SK-N-SH (cell line): ENCODE data around the gene MIOX. TPM values are rescaled to one million over a fixed set of nuclear protein-coding genes. Genes with fewer than 3 reads are reported as not detected.

Source experiments
- CTCF ChIA-PET: fragments of 300-600, 350-600 bp; formaldehyde crosslinking; extraction: SDS; loops from one replicate; lab custom pipeline; 2021; lab: Yijun Ruan, JAX
- POLR2A ChIA-PET: fragments of 350-600 bp; sonication (Branson Sonifier 250); formaldehyde crosslinking; extraction: SDS; loops from one replicate; lab custom pipeline; 2020; ENCODE audit warnings: antibody characterized with exemption, inconsistent platforms; lab: Yijun Ruan, JAX
- DNase-seq: peaks from one replicate; pipeline ENCODE4 v3.0.0; 2012
- H2AFZ ChIP-seq: fragments of 200-600 bp; sonication (generic); 2 replicates; pipeline ENCODE4 v1.8.1; 2016; ENCODE audit warnings: antibody characterized with exemption, mild to moderate bottlenecking, low read depth
- H3F3A ChIP-seq: fragments of 200-600 bp; sonication (generic); replicated peaks from 2 replicates; pipeline ENCODE3; 2016; ENCODE audit warnings: antibody characterized with exemption, mild to moderate bottlenecking; ENCODE audit not compliant: insufficient read depth
- H3K27ac ChIP-seq, 2 experiments: fragments of 200-500 bp in 1 of 2; fragments of 200-600 bp in 1 of 2; sonication (Bioruptor generic) in 1 of 2; sonication (generic), shearing (Covaris generic) in 1 of 2; 2 replicates each; pipeline versions ENCODE4 v1.5.1 to v1.6.1; 2014 to 2016; ENCODE audit warnings: low read depth in 2 of 2, inconsistent platforms in 1 of 2, low read length in 1 of 2, mild to moderate bottlenecking in 1 of 2, mixed read lengths in 1 of 2
- H3K27me3 ChIP-seq: fragments of 200-600 bp; sonication (generic), shearing (Covaris generic); 2 replicates; pipeline ENCODE4 v1.6.1; 2016; ENCODE audit warnings: mixed run types; ENCODE audit not compliant: insufficient read depth
- H3K36me3 ChIP-seq, 2 experiments: fragments of 200-500 bp in 1 of 2; fragments of 200-600 bp in 1 of 2; sonication (Bioruptor generic) in 1 of 2; sonication (generic) in 1 of 2; replicated peaks in 1 of 2; 2 replicates each; pipeline versions ENCODE3 to v1.5.1; 2014 to 2016; ENCODE audit warnings: low read length in 1 of 2, mild to moderate bottlenecking in 1 of 2; ENCODE audit not compliant: insufficient read depth in 2 of 2, control insufficient read depth in 1 of 2
- H3K4me1 ChIP-seq, 2 experiments: fragments of 200-500 bp in 1 of 2; fragments of 200-600 bp in 1 of 2; sonication (Bioruptor generic) in 1 of 2; sonication (generic), shearing (Covaris generic) in 1 of 2; 2 replicates each; pipeline versions ENCODE4 v1.5.1 to v1.6.1; 2014 to 2016; ENCODE audit warnings: low read depth in 1 of 2, low read length in 1 of 2, mixed run types in 1 of 2; ENCODE audit not compliant: insufficient read depth in 2 of 2, control insufficient read depth in 1 of 2
- H3K4me2 ChIP-seq: fragments of 200-600 bp; sonication (generic), shearing (Covaris generic); 2 replicates; pipeline ENCODE4 v1.6.1; 2017; ENCODE audit warnings: mixed run types
- H3K4me3 ChIP-seq, 2 experiments: fragments of 200-500 bp in 1 of 2; fragments of 200-600 bp in 1 of 2; sonication (Bioruptor generic) in 1 of 2; sonication (generic), shearing (Covaris generic) in 1 of 2; 2 replicates each; pipeline versions ENCODE4 v1.5.1 to v1.8.1; 2014 to 2016; ENCODE audit warnings: low read depth in 2 of 2, inconsistent platforms in 1 of 2, low read length in 1 of 2, mild to moderate bottlenecking in 1 of 2, mixed read lengths in 1 of 2, moderate library complexity in 1 of 2
- H3K79me2 ChIP-seq: fragments of 200-600 bp; sonication (generic); 2 replicates; pipeline ENCODE4 v1.8.1; 2017; ENCODE audit warnings: mild to moderate bottlenecking; ENCODE audit not compliant: insufficient read depth
- H3K9ac ChIP-seq: fragments of 200-600 bp; sonication (generic); 2 replicates; pipeline ENCODE4 v1.6.1; 2017; ENCODE audit warnings: mixed run types
- H3K9me2 ChIP-seq: fragments of 200-600 bp; sonication (generic); 2 replicates; pipeline ENCODE4 v1.6.1; 2017; ENCODE audit warnings: mixed run types
- H3K9me3 ChIP-seq: fragments of 200-600 bp; sonication (generic); 2 replicates; pipeline ENCODE4 v1.6.1; 2017; ENCODE audit warnings: mixed run types, mild to moderate bottlenecking, moderate library complexity
- H4K20me1 ChIP-seq: fragments of 200-600 bp; sonication (generic); 2 replicates; pipeline ENCODE4 v1.6.1; 2017; ENCODE audit warnings: mild to moderate bottlenecking, mixed run types; ENCODE audit not compliant: insufficient read depth
- FOXJ3 ChIP-seq: sonication (generic); formaldehyde crosslinking; IDR thresholded peaks from 2 replicates; pipeline ENCODE4 v1.5.1; 2020; ENCODE audit warnings: mild to moderate bottlenecking, missing genetic modification reagents
- FOXM1 ChIP-seq: IDR thresholded peaks from 2 replicates; pipeline ENCODE4 v1.4.0; 2012; ENCODE audit warnings: low read depth, mild to moderate bottlenecking
- MEF2A ChIP-seq: IDR thresholded peaks from 2 replicates; pipeline ENCODE4 v1.4.0; 2012; ENCODE audit warnings: low read depth, borderline replicate concordance
- PBX3 ChIP-seq: IDR thresholded peaks from 2 replicates; pipeline ENCODE4; 2012
- POLR2AphosphoS5 ChIP-seq: IDR thresholded peaks from 2 replicates; pipeline ENCODE4 v1.6.1; 2012; ENCODE audit warnings: low read depth, low read length
- RCOR1 ChIP-seq: fragments of 150-350 bp; IDR thresholded peaks from 2 replicates; pipeline ENCODE4 v1.6.1; 2017; ENCODE audit warnings: antibody characterized with exemption, low read length
- REST ChIP-seq: IDR thresholded peaks from 2 replicates; pipeline ENCODE4 v1.6.1; 2012; ENCODE audit warnings: mild to moderate bottlenecking, low read depth, low read length, moderate library complexity
- TCF12 ChIP-seq: IDR thresholded peaks from 2 replicates; pipeline ENCODE4 v1.4.0; 2012
- WGBS: methylation state at CpG from one replicate; pipeline ENCODE4 v1.1.6; 2017; ENCODE audit warnings: low lambda C conversion rate; 5-methylcytosine and 5-hydroxymethylcytosine counted together
- polyA plus RNA-seq, 3 experiments: library from polyadenylated mRNA; depleted of rRNA; stranded (reverse); fragments of >200 nt; gene quantifications; 2 replicates each; pipeline ENCODE4 v1.2.3, GENCODE V29; 2012

The MIOX gene
- polyA plus RNA-seq, 1 of the 3 experiments (the other 2 are of a cell fraction), result 0.05 TPM

GRCh38 chr22:50530580-50530876 lies 43.9 kb downstream of the MIOX start:
- H3K9ac ChIP-seq, result no peak overlapping the region
- CTCF ChIA-PET, result no interaction called here
- TF ChIP-seq REST (no peak), POLR2AphosphoS5 (no peak), FOXJ3 (no peak)
- TF ChIP-seq, all 33 proteins: peak for 0
- H3K4me1 ChIP-seq, result peaks cover 0 to 21% of the 10 kb centered on the region in 2 experiments; a peak in 1 of 4 replicates
- H3K9me2 ChIP-seq, result no peaks in the 10 kb centered on the region
- DNase-seq, result no peak
- H4K20me1 ChIP-seq, result no peaks in the 10 kb centered on the region
- no peak overlapping the region for H3K4me3 ChIP-seq
- H3K27ac ChIP-seq, result no peak overlapping the region
- no peaks in the 10 kb centered on the region for H3K36me3 ChIP-seq
- POLR2A ChIA-PET, result no interaction called here
- H3F3A ChIP-seq, result peaks cover 19% of the 10 kb centered on the region
- no peaks in the 10 kb centered on the region for H3K79me2 ChIP-seq
- no peaks in the 10 kb centered on the region for H3K27me3 ChIP-seq
- H3K4me2 ChIP-seq, result peak overlapping the region; percentile 92; the same call in 1 of the 2 replicates
- no peak overlapping the region for H2AFZ ChIP-seq
- 68% methylated on average over 15 of the region's 21 CpGs for WGBS
- H3K9me3 ChIP-seq, result no peaks in the 10 kb centered on the region

- 23% methylated on average over 26 of the region's 53 CpGs for WGBS
- no peak overlapping the region; a peak in 1 of 4 replicates for H3K27ac ChIP-seq
Observed at GRCh38 chr22:50530877-50531545, 44.4 kb downstream of the MIOX start.

More at GRCh38 chr22:50530877-50531545, 44.4 kb downstream of the MIOX start:
- ChIA-PET CTCF (interaction anchor here (0.9 to 1.5 kb wide), 5 partner anchors 10 to 189 kb away, joined by 3 to 12 read pairs (median 3); partner anchors contain the start of gene SYCE3), POLR2A (no interaction called here)
- no peak overlapping the region for H2AFZ ChIP-seq
- peak overlapping the region; percentile 92 for H3K4me2 ChIP-seq
- DNase-seq, result no peak
- H3F3A ChIP-seq, result peaks cover 19% of the 10 kb centered on the region
- no peaks in the 10 kb centered on the region for H3K36me3 ChIP-seq
- peaks cover 0 to 21% of the 10 kb centered on the region in 2 experiments; a peak in 1 of 4 replicates for H3K4me1 ChIP-seq
- peak overlapping the region; percentile 54 to 59; a peak in 3 of 4 replicates for H3K4me3 ChIP-seq
- H3K27me3 ChIP-seq, result no peaks in the 10 kb centered on the region
- H3K9me2 ChIP-seq, result no peaks in the 10 kb centered on the region
- no peaks in the 10 kb centered on the region for H3K9me3 ChIP-seq
- no peaks in the 10 kb centered on the region for H3K79me2 ChIP-seq
- no peaks in the 10 kb centered on the region for H4K20me1 ChIP-seq
- no peak for TF ChIP-seq FOXJ3
- TF ChIP-seq TCF12, result no peak
- no peak for TF ChIP-seq FOXM1
- TF ChIP-seq MEF2A, result no peak
- TF ChIP-seq PBX3, result peak; percentile 3; the same call in 1 of the 2 replicates
- no peak for TF ChIP-seq RCOR1
- H3K9ac ChIP-seq, result 0 out of 2 replicates have a peak overlapping the region, but pooled peaks have one; percentile 62
